H1 (cell line): ENCODE measurements around the gene GALNT13. TPM values are rescaled to one million over a fixed set of nuclear protein-coding genes. Genes with fewer than 3 reads are reported as not detected.

ENCODE experiments used
- ATF2 ChIP-seq: IDR thresholded peaks from 2 replicates; pipeline ENCODE4 v1.6.1; 2012; ENCODE audit warnings: low read length, inconsistent platforms
- BRCA1 ChIP-seq: IDR thresholded peaks from 2 replicates; pipeline ENCODE4 v1.6.1; 2012; ENCODE audit warnings: low read depth, low read length, improper control_type of control experiment
- POLR2A ChIP-seq, 2 experiments: IDR thresholded peaks; 1 replicate in 1 of 2; 2 replicates in 1 of 2; pipeline ENCODE4 v1.6.1; 2011; ENCODE audit warnings: low read depth in 2 of 2, low read length in 2 of 2, mild to moderate bottlenecking in 2 of 2; ENCODE audit errors: control extremely low read depth in 1 of 2
- SAP30 ChIP-seq: fragments of 300-600 bp; sonication (generic); IDR thresholded peaks from 2 replicates; pipeline ENCODE4 v1.7.1; 2012; ENCODE audit warnings: low read length, moderate library complexity, mild to moderate bottlenecking, inconsistent platforms; ENCODE audit not compliant: insufficient read depth, insufficient replicate concordance
- polyA plus RNA-seq, 7 experiments: library from polyadenylated mRNA; depleted of rRNA in 3 of 7; stranded (reverse) in 5 of 7; unstranded in 2 of 7; fragments of >200 nt in 5 of 7; fragments of 200-250 nt in 2 of 7; gene quantifications; 1 replicate in 5 of 7; 2 replicates in 1 of 7; 4 replicates in 1 of 7; pipeline versions ENCODE4 v1.2.1 to v1.2.3, GENCODE V29; 2011 to 2013; ENCODE audit warnings: missing spikeins in 2 of 7, mixed read lengths in 2 of 7
- total RNA-seq: library from RNA; stranded (reverse); fragmentation: NEBNext Ultra II Directional; extraction: Animal tissue kit (Norgen Biotek cat#: 25700); gene quantifications from 2 replicates; pipeline ENCODE4 v1.2.1, GENCODE V29; 2021

Gene GALNT13
- total and polyA plus RNA-seq, 2 of the 8 experiments (the other 6 are each of a cell fraction or from before 2014, with no cell fraction given) = 3.2 to 9.6 TPM

DNA sequence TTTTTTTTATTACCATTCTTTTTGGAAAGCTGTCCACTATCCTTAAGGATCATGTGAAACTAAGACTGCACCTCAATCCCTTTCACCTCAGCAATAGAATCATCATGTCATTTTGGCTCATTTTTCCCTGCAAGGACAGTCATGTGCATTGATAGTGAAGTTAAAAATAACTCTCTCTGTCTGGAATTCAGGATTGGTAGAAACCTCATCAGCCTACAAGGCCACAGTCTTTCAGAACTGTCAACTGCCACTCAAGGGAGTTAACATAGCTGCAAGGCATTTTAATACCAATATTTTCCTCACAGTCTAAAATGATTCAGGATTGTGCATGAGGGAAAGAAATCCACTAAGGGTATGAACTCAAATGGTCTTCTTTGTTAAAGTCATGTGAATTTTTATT is 625.3 kb downstream of the GALNT13 start (continued):
- TF ChIP-seq ATF2 (no peak), POLR2A (IDR thresholded peaks at IDR 0.05; ENCODE audit: control extremely low read depth in 1 of 2, low read depth in 2 of 2, low read length in 2 of 2) (no peak), BRCA1 (no peak), SAP30 (no peak)
